K562 (cell line): ENCODE data around the gene ARHGAP26.

ENCODE experiments used
- EP300 ChIP-seq: IDR thresholded peaks from 2 replicates; pipeline ENCODE4 v1.6.1; 2012; ENCODE audit warnings: low read length, improper control_type of control experiment
- EZH2 ChIP-seq: IDR thresholded peaks from 2 replicates; pipeline ENCODE4 v1.6.1; 2012; ENCODE audit warnings: low read depth, mild to moderate bottlenecking, inconsistent platforms, low read length, borderline replicate concordance
- HIVEP1 ChIP-seq: fragments of 250-450 bp; sonication (Bioruptor Pico); IDR thresholded peaks from 2 replicates; pipeline ENCODE4 v1.4.0; 2020; ENCODE audit warnings: mild to moderate bottlenecking
- LEF1 ChIP-seq: fragments of 450-650 bp; IDR thresholded peaks from 2 replicates; pipeline ENCODE4 v1.6.1; 2016; ENCODE audit warnings: mild to moderate bottlenecking
- MYBL2 ChIP-seq, 2 experiments: fragments of 450-650 bp in 1 of 2; sonication (generic) in 1 of 2; formaldehyde crosslinking in 1 of 2; IDR thresholded peaks; 2 replicates each; pipeline versions ENCODE4 v1.6.1 to v1.8.1; 2017 to 2022; ENCODE audit warnings: borderline replicate concordance in 1 of 2, inconsistent platforms in 1 of 2, low read depth in 1 of 2, mild to moderate bottlenecking in 1 of 2, missing genetic modification reagents in 1 of 2, moderate library complexity in 1 of 2
- SIN3A ChIP-seq, 2 experiments: fragments of 150-350 bp in 1 of 2; IDR thresholded peaks; 2 replicates each; pipeline ENCODE4 v1.6.1; 2011 to 2016; ENCODE audit warnings: borderline replicate concordance in 2 of 2, low read depth in 2 of 2, low read length in 2 of 2, mild to moderate bottlenecking in 2 of 2, moderate library complexity in 2 of 2; ENCODE audit not compliant: control insufficient read depth in 1 of 2
- SP1 ChIP-seq: sonication (generic); formaldehyde crosslinking; IDR thresholded peaks from 2 replicates; pipeline ENCODE4 v1.8.1; 2022; ENCODE audit warnings: mild to moderate bottlenecking, missing genetic modification reagents
- TEAD2 ChIP-seq: fragments of 450-650 bp; IDR thresholded peaks from 2 replicates; pipeline ENCODE4 v1.6.1; 2016; ENCODE audit warnings: missing genetic modification characterization, control low read depth, missing compliant biosample characterization
- USF1 ChIP-seq: sonication (generic); formaldehyde crosslinking; IDR thresholded peaks from 2 replicates; pipeline ENCODE4 v1.9.0; 2022; ENCODE audit warnings: mild to moderate bottlenecking, missing genetic modification reagents
- ZBTB1 ChIP-seq: sonication (generic); formaldehyde crosslinking; IDR thresholded peaks from 2 replicates; pipeline ENCODE4 v1.8.1; 2023; ENCODE audit warnings: missing genetic modification reagents, low read depth, mild to moderate bottlenecking, borderline replicate concordance
- ZBTB9 ChIP-seq: fragments of 450-650 bp; formaldehyde crosslinking; IDR thresholded peaks from 2 replicates; pipeline ENCODE4 v1.4.0; 2020; ENCODE audit warnings: mild to moderate bottlenecking, moderate library complexity
- ZFX ChIP-seq: sonication (generic); formaldehyde crosslinking; IDR thresholded peaks from 2 replicates; pipeline ENCODE4 v1.8.0; 2022; ENCODE audit warnings: mild to moderate bottlenecking, missing genetic modification reagents, moderate library complexity
- TF ChIP-seq, protein P1 (sequence below), 3 experiments: IDR thresholded peaks in 2 of 3; conservative IDR thresholded peaks in 1 of 3; 2 replicates each; pipeline ENCODE4 v1.5.1; 2011 to 2012; ENCODE audit warnings: low read length in 3 of 3, mild to moderate bottlenecking in 3 of 3, control low read depth in 2 of 3, improper control_type of control experiment in 1 of 3, inconsistent platforms in 1 of 3, low read depth in 1 of 3, mixed read lengths in 1 of 3, moderate library complexity in 1 of 3; ENCODE audit not compliant: insufficient read depth in 2 of 3
- TF ChIP-seq, protein P2 (sequence below): fragments of 450-650 bp; IDR thresholded peaks from one replicate; pipeline ENCODE4 v1.6.1; 2018; ENCODE audit warnings: mild to moderate bottlenecking, moderate library complexity; ENCODE audit not compliant: partially characterized antibody

DNA sequence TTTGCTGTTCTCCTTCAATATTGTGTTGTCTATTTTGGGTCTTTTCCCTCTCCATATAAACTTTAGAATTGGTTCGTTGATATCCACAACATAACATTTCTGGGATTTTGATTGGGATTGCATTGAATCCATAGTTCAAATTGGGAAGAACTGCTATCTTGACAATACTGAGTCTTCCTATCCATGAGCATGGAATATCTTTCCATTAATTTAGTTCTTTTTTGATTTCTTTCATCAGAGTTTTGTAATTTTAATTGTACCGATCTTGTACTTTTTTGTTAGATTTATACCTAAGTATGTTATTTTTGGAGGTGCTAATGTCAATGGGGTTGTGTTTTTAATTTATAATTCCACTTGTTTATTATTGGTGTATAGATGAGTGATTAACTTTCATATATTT is 498.2 kb downstream of the ARHGAP26 start:
- TF ChIP-seq HIVEP1 (CRISPR knock-in tag): no peak
- TF ChIP-seq, protein P1, sequence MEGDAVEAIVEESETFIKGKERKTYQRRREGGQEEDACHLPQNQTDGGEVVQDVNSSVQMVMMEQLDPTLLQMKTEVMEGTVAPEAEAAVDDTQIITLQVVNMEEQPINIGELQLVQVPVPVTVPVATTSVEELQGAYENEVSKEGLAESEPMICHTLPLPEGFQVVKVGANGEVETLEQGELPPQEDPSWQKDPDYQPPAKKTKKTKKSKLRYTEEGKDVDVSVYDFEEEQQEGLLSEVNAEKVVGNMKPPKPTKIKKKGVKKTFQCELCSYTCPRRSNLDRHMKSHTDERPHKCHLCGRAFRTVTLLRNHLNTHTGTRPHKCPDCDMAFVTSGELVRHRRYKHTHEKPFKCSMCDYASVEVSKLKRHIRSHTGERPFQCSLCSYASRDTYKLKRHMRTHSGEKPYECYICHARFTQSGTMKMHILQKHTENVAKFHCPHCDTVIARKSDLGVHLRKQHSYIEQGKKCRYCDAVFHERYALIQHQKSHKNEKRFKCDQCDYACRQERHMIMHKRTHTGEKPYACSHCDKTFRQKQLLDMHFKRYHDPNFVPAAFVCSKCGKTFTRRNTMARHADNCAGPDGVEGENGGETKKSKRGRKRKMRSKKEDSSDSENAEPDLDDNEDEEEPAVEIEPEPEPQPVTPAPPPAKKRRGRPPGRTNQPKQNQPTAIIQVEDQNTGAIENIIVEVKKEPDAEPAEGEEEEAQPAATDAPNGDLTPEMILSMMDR (IDR thresholded peaks at IDR 0.05 in 2 of 3, conservative IDR thresholded peaks at IDR 0.05 in 1 of 3; ENCODE audit: insufficient read depth in 2 of 3, low read depth in 1 of 3, low read length in 3 of 3): no peak
- TF ChIP-seq ZBTB9 (CRISPR knock-in tag): no peak
- no peak for TF ChIP-seq ZBTB1 (CRISPR knock-in tag)
- TF ChIP-seq EZH2: no peak
- no peak for TF ChIP-seq USF1
- TF ChIP-seq SIN3A (IDR thresholded peaks at IDR 0.05; ENCODE audit: borderline replicate concordance in 2 of 2, control insufficient read depth in 1 of 2, low read depth in 2 of 2, low read length in 2 of 2): no peak
- TF ChIP-seq ZFX (CRISPR knock-in tag): no peak
- no peak for TF ChIP-seq EP300
- TF ChIP-seq, protein P2, sequence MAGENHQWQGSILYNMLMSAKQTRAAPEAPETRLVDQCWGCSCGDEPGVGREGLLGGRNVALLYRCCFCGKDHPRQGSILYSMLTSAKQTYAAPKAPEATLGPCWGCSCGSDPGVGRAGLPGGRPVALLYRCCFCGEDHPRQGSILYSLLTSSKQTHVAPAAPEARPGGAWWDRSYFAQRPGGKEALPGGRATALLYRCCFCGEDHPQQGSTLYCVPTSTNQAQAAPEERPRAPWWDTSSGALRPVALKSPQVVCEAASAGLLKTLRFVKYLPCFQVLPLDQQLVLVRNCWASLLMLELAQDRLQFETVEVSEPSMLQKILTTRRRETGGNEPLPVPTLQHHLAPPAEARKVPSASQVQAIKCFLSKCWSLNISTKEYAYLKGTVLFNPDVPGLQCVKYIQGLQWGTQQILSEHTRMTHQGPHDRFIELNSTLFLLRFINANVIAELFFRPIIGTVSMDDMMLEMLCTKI: no peak
- no peak for TF ChIP-seq SP1 (CRISPR knock-in tag)
- TF ChIP-seq MYBL2 (IDR thresholded peaks at IDR 0.05; ENCODE audit: low read depth): no peak
- no peak for TF ChIP-seq MYBL2 (CRISPR knock-in tag; IDR thresholded peaks at IDR 0.05; ENCODE audit: borderline replicate concordance)
- no peak for TF ChIP-seq LEF1
- no peak for TF ChIP-seq TEAD2 (tag)
